Fibroblast of lung (primary cell): ENCODE data around the gene KCNMA1. TPM values are rescaled to one million over a fixed set of nuclear protein-coding genes. Genes with fewer than 3 reads are reported as not detected.
A peak's percentile ranks its signal among the peaks of the same experiment; 100 is the strongest.

Experiments used
- DNase-seq, 2 donors: peaks; one replicate each; pipeline versions ENCODE4 v3.0.0 to v3.0.0-alpha.2; 2010; ENCODE audit warnings: low read depth in 2 of 2
- H2AFZ ChIP-seq: 2 replicates; pipeline ENCODE4 v1.5.1; 2012; ENCODE audit warnings: low read length, control low read depth, inconsistent platforms
- H3K27ac ChIP-seq: 2 replicates; pipeline ENCODE4 v1.5.1; 2011; ENCODE audit warnings: low read length, control low read depth; ENCODE audit not compliant: insufficient read depth
- H3K27me3 ChIP-seq: 2 replicates; pipeline ENCODE4 v1.5.1; 2011; ENCODE audit warnings: mild to moderate bottlenecking, low read length; ENCODE audit not compliant: control insufficient read depth, insufficient read depth
- H3K36me3 ChIP-seq: 2 replicates; pipeline ENCODE4 v1.5.1; 2011; ENCODE audit warnings: low read length; ENCODE audit not compliant: control insufficient read depth, insufficient read depth
- H3K4me1 ChIP-seq: 2 replicates; pipeline ENCODE4 v1.5.1; 2011; ENCODE audit warnings: low read length; ENCODE audit not compliant: control insufficient read depth, insufficient read depth; ENCODE audit errors: extremely low read depth
- H3K4me2 ChIP-seq: 2 replicates; pipeline ENCODE4 v1.5.1; 2011; ENCODE audit warnings: low read length, control low read depth; ENCODE audit not compliant: insufficient read depth; ENCODE audit errors: extremely low read depth
- H3K4me3 ChIP-seq, 4 experiments: fragments of 200-600 bp in 1 of 4; sonication (generic) in 1 of 4; replicated peaks in 1 of 4; 2 replicates each; pipeline ENCODE4 v1.5.1; 2011 to 2016; ENCODE audit warnings: low read length in 4 of 4, low read depth in 3 of 4, mild to moderate bottlenecking in 3 of 4, control low read depth in 2 of 4, inconsistent platforms in 1 of 4, mixed read lengths in 1 of 4; ENCODE audit not compliant: insufficient read depth in 1 of 4; ENCODE audit errors: control extremely low read depth in 1 of 4
- H3K79me2 ChIP-seq: 2 replicates; pipeline ENCODE4 v1.5.1; 2012; ENCODE audit warnings: mild to moderate bottlenecking, low read length, inconsistent platforms; ENCODE audit not compliant: control insufficient read depth, insufficient read depth
- H3K9ac ChIP-seq: 2 replicates; pipeline ENCODE4 v1.5.1; 2011; ENCODE audit warnings: mild to moderate bottlenecking, low read length, control low read depth; ENCODE audit not compliant: insufficient read depth
- H3K9me3 ChIP-seq: 2 replicates; pipeline ENCODE4 v1.5.1; 2012; ENCODE audit warnings: low read depth, low read length; ENCODE audit not compliant: control insufficient read depth, insufficient read depth
- H4K20me1 ChIP-seq: 2 replicates; pipeline ENCODE4 v1.5.1; 2011; ENCODE audit warnings: low read length; ENCODE audit not compliant: control insufficient read depth, insufficient read depth; ENCODE audit errors: extremely low read depth
- CTCF ChIP-seq, 2 donors: IDR thresholded peaks in 1 of 2; conservative IDR thresholded peaks in 1 of 2; 1 replicate in 1 of 2; 2 replicates in 1 of 2; pipeline ENCODE4 v1.5.1; 2011 to 2012; ENCODE audit warnings: low read length in 2 of 2, control low read depth in 1 of 2, inconsistent platforms in 1 of 2, low read depth in 1 of 2, mild to moderate bottlenecking in 1 of 2
- EZH2 ChIP-seq: IDR thresholded peaks from 2 replicates; pipeline ENCODE4 v1.5.1; 2012; ENCODE audit warnings: low read length, control low read depth, mild to moderate bottlenecking; ENCODE audit errors: missing control alignments
- polyA plus RNA-seq, 2 donors: library from polyadenylated mRNA; depleted of rRNA in 1 of 2; stranded (reverse) in 1 of 2; unstranded in 1 of 2; fragments of >200 nt; gene quantifications; 2 replicates each; pipeline ENCODE4 v1.2.1, GENCODE V29; 2011 to 2012; ENCODE audit warnings: missing spikeins in 1 of 2
- total RNA-seq: library from RNA; depleted of rRNA; stranded (reverse); fragments of >200 nt; gene quantifications from 2 replicates; pipeline ENCODE4 v1.2.1, GENCODE V29; 2014

The KCNMA1 gene
- total and polyA plus RNA-seq, 2 donors (not counting 1 experiment from before 2014, with no cell fraction given) = 31.0 to 138 TPM

- Histone ChIP-seq H3K79me2 (no peaks in the 10 kb centered on the region), H3K4me1 (peaks cover 1% of the 10 kb centered on the region), H3K9me3 (no peaks in the 10 kb centered on the region), H3K36me3 (no peaks in the 10 kb centered on the region), H4K20me1 (no peaks in the 10 kb centered on the region), H3K9ac (no peak overlapping the region), H3K4me3 (no peak overlapping the region), H3K27ac (no peak overlapping the region), H3K27me3 (no peaks in the 10 kb centered on the region), H3K4me2 (no peak overlapping the region), H2AFZ (no peak overlapping the region)
- DNase-seq = no peak
- TF ChIP-seq CTCF (conservative IDR thresholded peaks at IDR 0.05 in 1 of 2, IDR thresholded peaks at IDR 0.05 in 1 of 2; ENCODE audit: low read depth in 1 of 2, low read length in 2 of 2) (no peak), EZH2 (no peak)
These were observed 66.1 kb downstream of the KCNMA1 start for GRCh38 chr10:77571490-77571889.

GRCh38 chr10:77566914-77567566, 70.6 kb downstream of the KCNMA1 start:
- H2AFZ ChIP-seq = no peak overlapping the region
- H3K4me3 ChIP-seq = no peak overlapping the region
- DNase-seq = peak in 1 of 2 donors; percentile 52
- H3K9me3 ChIP-seq = no peaks in the 10 kb centered on the region
- no peak for TF ChIP-seq EZH2
- no peak for TF ChIP-seq CTCF (conservative IDR thresholded peaks at IDR 0.05 in 1 of 2, IDR thresholded peaks at IDR 0.05 in 1 of 2; ENCODE audit: low read depth in 1 of 2, low read length in 2 of 2)
- H3K27ac ChIP-seq = no peak overlapping the region
- H3K27me3 ChIP-seq = no peaks in the 10 kb centered on the region
- no peaks in the 10 kb centered on the region for H3K79me2 ChIP-seq
- H3K36me3 ChIP-seq = no peaks in the 10 kb centered on the region
- H3K4me1 ChIP-seq = peaks cover 19% of the 10 kb centered on the region
- no peak overlapping the region for H3K9ac ChIP-seq
- H4K20me1 ChIP-seq = no peaks in the 10 kb centered on the region
- H3K4me2 ChIP-seq = no peak overlapping the region

- H3K4me3 ChIP-seq = no peak overlapping the region
- H2AFZ ChIP-seq = no peak overlapping the region
- no peak overlapping the region for H3K4me2 ChIP-seq
- peak in 1 of 2 donors; percentile 25 for DNase-seq
- H3K79me2 ChIP-seq = peaks cover 3% of the 10 kb centered on the region
- no peaks in the 10 kb centered on the region for H3K27me3 ChIP-seq
- H3K36me3 ChIP-seq = no peaks in the 10 kb centered on the region
- H3K27ac ChIP-seq = no peak overlapping the region
- no peaks in the 10 kb centered on the region for H3K9me3 ChIP-seq
- no peaks in the 10 kb centered on the region for H4K20me1 ChIP-seq
- H3K9ac ChIP-seq = no peak overlapping the region
- H3K4me1 ChIP-seq = peaks cover 19% of the 10 kb centered on the region
- TF ChIP-seq EZH2 (no peak), CTCF (conservative IDR thresholded peaks at IDR 0.05 in 1 of 2, IDR thresholded peaks at IDR 0.05 in 1 of 2; ENCODE audit: low read depth in 1 of 2, low read length in 2 of 2) (no peak)
These were observed 71.4 kb downstream of the KCNMA1 start for GRCh38 chr10:77566236-77566635.
